GM12878 (cell line): ENCODE data around the gene SLC6A16. TPM values are rescaled to one million over a fixed set of nuclear protein-coding genes. Genes with fewer than 3 reads are reported as not detected.

Experiments
- ATAC-seq: fragments of 200-7000 bp; cut with Tn5 transposase; 3 replicates; pipeline ENCODE4 v1.9.1; 2020; ENCODE audit warnings: mild to moderate bottlenecking, moderate library complexity
- BruUV-seq: library from RNA; stranded (reverse); fragments of 400-500 nt; replicated peaks from 2 replicates; lab custom pipeline; 2021; lab: Mats Ljungman, UMichigan
- CTCF ChIA-PET: fragments of 300-600 bp; sonication (Branson Sonifier 250); formaldehyde crosslinking; extraction: SDS; loops from one replicate; lab custom pipeline; 2021; ENCODE audit warnings: inconsistent platforms; lab: Yijun Ruan, JAX
- POLR2A ChIA-PET: fragments of 350-600 bp; formaldehyde crosslinking; extraction: SDS; loops from one replicate; lab custom pipeline; 2021; ENCODE audit warnings: inconsistent platforms; lab: Charles Lee
- RAD21 ChIA-PET: fragments of 300-600 bp; sonication (Branson Sonifier 250); formaldehyde crosslinking; loops from one replicate; lab custom pipeline; 2023; ENCODE audit warnings: antibody characterized with exemption; ENCODE audit not compliant: unreplicated experiment; lab: Charles Lee
- SMC1A ChIA-PET: fragments of 300-600 bp; sonication (Branson Sonifier 250); formaldehyde crosslinking; loops from one replicate; lab custom pipeline; 2023; ENCODE audit not compliant: unreplicated experiment, uncharacterized antibody; lab: Charles Lee
- DNase-seq: peaks from one replicate; pipeline ENCODE4 v3.0.0-alpha.2; 2011; ENCODE audit warnings: low read depth, low spot score
- FAIRE-seq: peaks from 3 replicates; lab custom pipeline; 2011; peaks lifted over from hg19 to GRCh38; lab: Jason Lieb, UNC
- H2AFZ ChIP-seq: 2 replicates; pipeline ENCODE4 v1.6.0; 2011; ENCODE audit warnings: low read depth, low read length, control low read depth; ENCODE audit not compliant: control insufficient read depth
- H3K27ac ChIP-seq: 2 replicates; pipeline ENCODE4 v1.5.1; 2011; ENCODE audit warnings: control low read depth; ENCODE audit not compliant: control insufficient read depth, insufficient read depth
- H3K27me3 ChIP-seq, 2 experiments: replicated peaks in 1 of 2; 2 replicates each; pipeline versions ENCODE4 v1.6.0 to v1.6.1; 2011; ENCODE audit warnings: low read length in 1 of 2; ENCODE audit not compliant: control insufficient read depth in 2 of 2, insufficient read depth in 2 of 2
- H3K36me3 ChIP-seq, 2 experiments: 2 replicates each; pipeline ENCODE4 v1.5.1; 2011; ENCODE audit warnings: low read length in 1 of 2; ENCODE audit not compliant: control insufficient read depth in 2 of 2, insufficient read depth in 2 of 2
- H3K4me1 ChIP-seq: 2 replicates; pipeline ENCODE4 v1.6.1; 2011; ENCODE audit warnings: mild to moderate bottlenecking, low read length, moderate library complexity, mixed read lengths; ENCODE audit not compliant: control insufficient read depth, insufficient read depth
- H3K4me2 ChIP-seq: 2 replicates; pipeline ENCODE4 v1.6.0; 2011; ENCODE audit warnings: control low read depth; ENCODE audit not compliant: control insufficient read depth, insufficient read depth
- H3K4me3 ChIP-seq: fragments of 200-600 bp; sonication (generic); 2 replicates; pipeline ENCODE4 v1.5.1; 2016
- H3K79me2 ChIP-seq: 2 replicates; pipeline ENCODE4 v1.6.0; 2011; ENCODE audit warnings: low read length; ENCODE audit not compliant: control insufficient read depth, insufficient read depth
- H3K9ac ChIP-seq: 2 replicates; pipeline ENCODE4 v1.8.0; 2011; ENCODE audit warnings: low read length, control low read depth, mixed read lengths; ENCODE audit not compliant: control insufficient read depth, insufficient read depth
- H3K9me3 ChIP-seq: replicated peaks from 3 replicates; pipeline ENCODE4 v1.5.1; 2011; ENCODE audit warnings: mild to moderate bottlenecking, low read length; ENCODE audit not compliant: control insufficient read depth, insufficient read depth
- H4K20me1 ChIP-seq: 2 replicates; pipeline ENCODE4 v1.6.0; 2011; ENCODE audit not compliant: control insufficient read depth, insufficient read depth
- ASH2L ChIP-seq: fragments of 300-600, 200-600 bp; sonication (generic); IDR thresholded peaks from 2 replicates; pipeline ENCODE4 v1.6.1; 2017; ENCODE audit warnings: low read depth, mild to moderate bottlenecking, borderline replicate concordance
- ATF7 ChIP-seq: fragments of 450-650 bp; IDR thresholded peaks from 2 replicates; pipeline ENCODE4 v1.6.1; 2016; ENCODE audit warnings: low read depth, mild to moderate bottlenecking
- DPF2 ChIP-seq: fragments of 450-650 bp; IDR thresholded peaks from 2 replicates; pipeline ENCODE4 v1.6.1; 2017; ENCODE audit warnings: mild to moderate bottlenecking
- EED ChIP-seq: sonication (generic); IDR thresholded peaks from 2 replicates; pipeline ENCODE4 v1.6.1; 2016; ENCODE audit warnings: antibody characterized with exemption, low read depth
- GATAD2B ChIP-seq: fragments of 450-650 bp; conservative IDR thresholded peaks from 2 replicates; pipeline ENCODE4 v1.6.1; 2017; ENCODE audit warnings: low read depth, mild to moderate bottlenecking, moderate library complexity
- NRF1 ChIP-seq: conservative IDR thresholded peaks from 2 replicates; pipeline ENCODE4 v1.6.1; 2011; ENCODE audit warnings: mild to moderate bottlenecking, low read depth, low read length, improper control_type of control experiment
- STAT3 ChIP-seq: IDR thresholded peaks from 2 replicates; pipeline ENCODE4 v1.6.1; 2011; ENCODE audit warnings: low read depth, low read length, improper control_type of control experiment
- TBL1XR1 ChIP-seq: IDR thresholded peaks from 2 replicates; pipeline ENCODE4 v1.6.1; 2012; ENCODE audit warnings: low read depth, low read length, improper control_type of control experiment
- WRNIP1 ChIP-seq: IDR thresholded peaks from 2 replicates; pipeline ENCODE4 v1.6.1; 2011; ENCODE audit warnings: low read depth, low read length, improper control_type of control experiment, borderline replicate concordance
- YY1 ChIP-seq: IDR thresholded peaks from 2 replicates; pipeline ENCODE4 v1.6.1; 2011; ENCODE audit warnings: low read depth, mild to moderate bottlenecking, low read length
- ZBTB40 ChIP-seq: fragments of 450-650 bp; IDR thresholded peaks from 2 replicates; pipeline ENCODE4 v1.6.1; 2016; ENCODE audit warnings: mild to moderate bottlenecking, moderate library complexity, borderline replicate concordance
- ZNF217 ChIP-seq: fragments of 450-650 bp; IDR thresholded peaks from 2 replicates; pipeline ENCODE4 v1.6.1; 2017; ENCODE audit warnings: antibody characterized with exemption, mild to moderate bottlenecking
- ZNF622 ChIP-seq: fragments of 450-650 bp; IDR thresholded peaks from 2 replicates; pipeline ENCODE4 v1.6.1; 2017; ENCODE audit warnings: mild to moderate bottlenecking, inconsistent platforms
- WGBS: methylation state at CpG from one replicate; pipeline ENCODE4 v1.1.6; 2016; ENCODE audit warnings: low lambda C conversion rate; ENCODE audit not compliant: insufficient replicate concordance, insufficient coverage; ENCODE audit errors: missing lambda C conversion rate; 5-methylcytosine and 5-hydroxymethylcytosine counted together
- in situ Hi-C: fragments of 300-500 bp; cut with MboI; formaldehyde crosslinking; loops from 9 replicates; pipeline ENCODE4 v1.14.3; 2018; ENCODE audit warnings: mixed read lengths
- intact Hi-C: fragments of 100-400 bp; cut with micrococcal nuclease; formaldehyde crosslinking; loops from one replicate; pipeline ENCODE4 v1.14.2; 2022; ENCODE audit not compliant: unreplicated experiment
- polyA plus RNA-seq, 11 experiments: library from polyadenylated mRNA; depleted of rRNA in 4 of 11; unstranded in 6 of 11; stranded (reverse) in 5 of 11; fragments of >200 nt; fragmentation: Nextera tagmentation in 4 of 11; fragmentation: Illumina TruSeq in 1 of 11; extraction: Ambion mirVana in 4 of 11; extraction: Trizol in 1 of 11; gene quantifications; 1 replicate in 1 of 11; 2 replicates in 10 of 11; pipeline versions ENCODE4 v1.2.1 to v1.2.3, GENCODE V29; 2011 to 2016; ENCODE audit warnings: inconsistent platforms in 2 of 11, missing spikeins in 2 of 11, low read depth in 1 of 11
- total RNA-seq, 4 experiments: library from RNA; depleted of rRNA in 3 of 4; stranded (reverse); fragments of >200 nt in 3 of 4; fragmentation: Illumina TruSeq in 1 of 4; extraction: Trizol in 1 of 4; gene quantifications; 2 replicates each; pipeline versions ENCODE4 v1.2.1 to v1.2.3, GENCODE V29; 2013 to 2021
- TF ChIP-seq, protein P1 (sequence below): IDR thresholded peaks from 2 replicates; pipeline ENCODE4 v1.6.1; 2011; ENCODE audit warnings: borderline replicate concordance, low read depth, mild to moderate bottlenecking, moderate library complexity, low read length; ENCODE audit not compliant: insufficient read depth, poor library complexity, severe bottlenecking
- TF ChIP-seq, protein P2 (sequence below): IDR thresholded peaks from 2 replicates; pipeline ENCODE4 v1.6.1; 2011; ENCODE audit warnings: low read depth, low read length, improper control_type of control experiment, borderline replicate concordance

Gene SLC6A16
- total and polyA plus RNA-seq, 10 of the 15 experiments (the other 5 are each of a cell fraction or from before 2014, with no cell fraction given): 0.23 to 3.2 (median 0.54) TPM

GRCh38 chr19:49333811-49334288 is 8.9 kb upstream of the SLC6A16 start:
- ChIA-PET RAD21 (interaction anchor here (1.0 to 1.8 kb wide), 5 partner anchors 9 to 136 kb away, joined by 3 to 5 read pairs (median 4); partner anchors contain the start of gene ALDH16A1), CTCF (interaction anchor here (0.5 to 1.5 kb wide), 6 partner anchors 12 to 154 kb away, joined by 3 to 4 read pairs (median 3); partner anchors contain the start of gene RPL13A), SMC1A (interaction anchor here (1.4 to 2.0 kb wide), 6 partner anchors 8 to 117 kb away, joined by 3 to 8 read pairs (median 4); partner anchors contain the start of genes PIH1D1 and SLC6A16), POLR2A (interaction anchor here (0.6 to 3.5 kb wide), 10 partner anchors 7 to 354 kb away, joined by 3 to 24 read pairs (median 3); partner anchors contain the start of genes PIH1D1 and RRAS)
- Histone ChIP-seq H3K27me3 (no peaks in the 10 kb centered on the region), H3K4me1 (peaks cover 64% of the 10 kb centered on the region), H3K27ac (peak overlapping the region; percentile 98), H3K4me3 (peak overlapping the region; percentile 39), H2AFZ (peak overlapping the region; percentile 11; the same call in 1 of the 2 replicates), H3K79me2 (peaks cover 43% of the 10 kb centered on the region), H3K36me3 (no peaks in the 10 kb centered on the region), H3K9me3 (no peaks in the 10 kb centered on the region), H4K20me1 (no peaks in the 10 kb centered on the region), H3K9ac (peak overlapping the region; percentile 61), H3K4me2 (peak overlapping the region; percentile 99)
- FAIRE-seq (peak; percentile 69), ATAC-seq (peak; percentile 77), DNase-seq (peak; percentile 84)
- intact Hi-C loops: loop anchor here (5.0 kb wide), 2 partner anchors 118 to 138 kb away; partner anchors contain the start of genes ALDH16A1, FLT3LG and PIH1D1
- WGBS: 0% methylated on average over 8 of the region's 8 CpGs
- BruUV-seq: no TSS peak
- in situ Hi-C loops: no loop called here
- peak; percentile 63; the same call in 1 of the 2 replicates for TF ChIP-seq ZBTB40
- TF ChIP-seq, protein P1, sequence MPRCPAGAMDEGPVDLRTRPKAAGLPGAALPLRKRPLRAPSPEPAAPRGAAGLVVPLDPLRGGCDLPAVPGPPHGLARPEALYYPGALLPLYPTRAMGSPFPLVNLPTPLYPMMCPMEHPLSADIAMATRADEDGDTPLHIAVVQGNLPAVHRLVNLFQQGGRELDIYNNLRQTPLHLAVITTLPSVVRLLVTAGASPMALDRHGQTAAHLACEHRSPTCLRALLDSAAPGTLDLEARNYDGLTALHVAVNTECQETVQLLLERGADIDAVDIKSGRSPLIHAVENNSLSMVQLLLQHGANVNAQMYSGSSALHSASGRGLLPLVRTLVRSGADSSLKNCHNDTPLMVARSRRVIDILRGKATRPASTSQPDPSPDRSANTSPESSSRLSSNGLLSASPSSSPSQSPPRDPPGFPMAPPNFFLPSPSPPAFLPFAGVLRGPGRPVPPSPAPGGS: peak; percentile 60
- peak; percentile 94 for TF ChIP-seq EED
- no peak for TF ChIP-seq STAT3
- TF ChIP-seq DPF2: peak; percentile 96
- no peak for TF ChIP-seq ASH2L
- TF ChIP-seq, protein P2, sequence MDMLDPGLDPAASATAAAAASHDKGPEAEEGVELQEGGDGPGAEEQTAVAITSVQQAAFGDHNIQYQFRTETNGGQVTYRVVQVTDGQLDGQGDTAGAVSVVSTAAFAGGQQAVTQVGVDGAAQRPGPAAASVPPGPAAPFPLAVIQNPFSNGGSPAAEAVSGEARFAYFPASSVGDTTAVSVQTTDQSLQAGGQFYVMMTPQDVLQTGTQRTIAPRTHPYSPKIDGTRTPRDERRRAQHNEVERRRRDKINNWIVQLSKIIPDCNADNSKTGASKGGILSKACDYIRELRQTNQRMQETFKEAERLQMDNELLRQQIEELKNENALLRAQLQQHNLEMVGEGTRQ: no peak
- TF ChIP-seq ATF7: peak; percentile 34; the same call in 1 of the 2 replicates
- no peak for TF ChIP-seq YY1
- no peak for TF ChIP-seq NRF1
- peak; percentile 61; the same call in 1 of the 2 replicates for TF ChIP-seq ZNF217
- TF ChIP-seq GATAD2B: peak; percentile 91
- TF ChIP-seq TBL1XR1: no peak; the same call in 1 of the 2 replicates
- no peak for TF ChIP-seq ZNF622
- TF ChIP-seq WRNIP1: no peak
